OCI-LY1 (cell line): ENCODE data around the gene SRP19.

Source experiments
- H2AFZ ChIP-seq: fragments of 200-600 bp; sonication (generic), shearing (Covaris generic); 2 replicates; pipeline ENCODE4 v1.6.0; 2014; ENCODE audit warnings: antibody characterized with exemption, mild to moderate bottlenecking, low read length
- H3F3A ChIP-seq: fragments of 200-600 bp; sonication (generic), shearing (Covaris generic); 2 replicates; pipeline ENCODE4 v1.6.0; 2014; ENCODE audit warnings: mild to moderate bottlenecking, antibody characterized with exemption, low read length, moderate library complexity; ENCODE audit not compliant: insufficient read depth
- H3K27ac ChIP-seq: fragments of 200-600 bp; sonication (generic); 2 replicates; pipeline ENCODE4 v1.5.1; 2014; ENCODE audit warnings: low read length, mixed run types, mild to moderate bottlenecking, low read depth; ENCODE audit not compliant: poor library complexity, severe bottlenecking
- H3K27me3 ChIP-seq: fragments of 200-600 bp; sonication (generic); 2 replicates; pipeline ENCODE4 v1.6.0; 2014; ENCODE audit warnings: antibody characterized with exemption, mild to moderate bottlenecking, low read length, moderate library complexity; ENCODE audit not compliant: insufficient read depth
- H3K36me3 ChIP-seq: fragments of 200-600 bp; sonication (generic); 2 replicates; pipeline ENCODE4 v1.6.1; 2014; ENCODE audit warnings: mild to moderate bottlenecking, antibody characterized with exemption, low read length, moderate library complexity, mixed read lengths; ENCODE audit not compliant: insufficient read depth
- H3K4me1 ChIP-seq: fragments of 200-600 bp; sonication (generic); 2 replicates; pipeline ENCODE4 v1.5.1; 2014; ENCODE audit warnings: mild to moderate bottlenecking, low read length, moderate library complexity; ENCODE audit not compliant: insufficient read depth, severe bottlenecking
- H3K4me2 ChIP-seq: fragments of 200-600 bp; sonication (generic), shearing (Covaris generic); 2 replicates; pipeline ENCODE4 v1.6.1; 2014; ENCODE audit warnings: low read length
- H3K4me3 ChIP-seq: fragments of 200-600 bp; sonication (generic); 2 replicates; pipeline ENCODE4 v1.5.1; 2014; ENCODE audit warnings: low read length, low read depth, mild to moderate bottlenecking, mixed read lengths; ENCODE audit not compliant: poor library complexity, severe bottlenecking
- H3K79me2 ChIP-seq: fragments of 200-600 bp; shearing (Covaris generic); 2 replicates; pipeline ENCODE4 v1.6.1; 2016; ENCODE audit warnings: mixed run types, low read length, mixed read lengths; ENCODE audit not compliant: insufficient read depth
- H3K9ac ChIP-seq: fragments of 200-600 bp; sonication (generic), shearing (Covaris generic); 2 replicates; pipeline ENCODE4 v1.6.1; 2014; ENCODE audit warnings: mild to moderate bottlenecking, low read length, mixed read lengths
- H3K9me2 ChIP-seq: fragments of 200-600 bp; sonication (generic), shearing (Covaris generic); 2 replicates; pipeline ENCODE4 v1.6.1; 2014; ENCODE audit warnings: low read depth, mild to moderate bottlenecking, low read length, mixed read lengths
- H3K9me3 ChIP-seq: fragments of 200-600 bp; shearing (Covaris generic); 2 replicates; pipeline ENCODE4 v1.6.1; 2014; ENCODE audit warnings: low read length, mixed read lengths
- H4K20me1 ChIP-seq: fragments of 200-600 bp; sonication (generic), shearing (Covaris generic); 2 replicates; pipeline ENCODE4 v1.6.0; 2016; ENCODE audit warnings: mild to moderate bottlenecking, low read length; ENCODE audit not compliant: insufficient read depth
- CTCF ChIP-seq: fragments of 200-600 bp; sonication (generic), shearing (Covaris generic); IDR thresholded peaks from 2 replicates; pipeline ENCODE4 v1.5.1; 2017; ENCODE audit warnings: mild to moderate bottlenecking, antibody characterized with exemption, low read length, moderate library complexity, mixed read lengths
- EZH2 ChIP-seq: fragments of 200-600 bp; sonication (generic), shearing (Covaris generic); IDR thresholded peaks from 2 replicates; pipeline ENCODE4 v1.8.0; 2017; ENCODE audit warnings: borderline replicate concordance, mixed run types, mild to moderate bottlenecking, antibody characterized with exemption, low read length, moderate library complexity, mixed read lengths

The SRP19 gene

GRCh38 chr5:112824197-112824596 is 36.9 kb upstream of the SRP19 start:
- Histone ChIP-seq H3K79me2 (no peaks in the 10 kb centered on the region), H3K4me2 (no peak overlapping the region), H3K9me3 (no peaks in the 10 kb centered on the region), H3K36me3 (peaks cover 51% of the 10 kb centered on the region), H3K4me1 (no peaks in the 10 kb centered on the region), H3K9ac (no peak overlapping the region), H2AFZ (no peak overlapping the region), H4K20me1 (no peaks in the 10 kb centered on the region), H3K9me2 (no peaks in the 10 kb centered on the region), H3K4me3 (no peak overlapping the region), H3K27me3 (no peaks in the 10 kb centered on the region), H3F3A (no peaks in the 10 kb centered on the region), H3K27ac (no peak overlapping the region)
- TF ChIP-seq CTCF (no peak), EZH2 (no peak)

- peaks cover 49% of the 10 kb centered on the region for H3K36me3 ChIP-seq
- no peaks in the 10 kb centered on the region for H3F3A ChIP-seq
- no peaks in the 10 kb centered on the region for H4K20me1 ChIP-seq
- H3K9ac ChIP-seq = no peak overlapping the region
- no peak overlapping the region for H3K4me3 ChIP-seq
- no peaks in the 10 kb centered on the region for H3K9me2 ChIP-seq
- H3K79me2 ChIP-seq = no peaks in the 10 kb centered on the region
- no peak overlapping the region for H3K27ac ChIP-seq
- H2AFZ ChIP-seq = no peak overlapping the region
- H3K27me3 ChIP-seq = no peaks in the 10 kb centered on the region
- no peak overlapping the region for H3K4me2 ChIP-seq
- H3K9me3 ChIP-seq = no peaks in the 10 kb centered on the region
- no peak for TF ChIP-seq EZH2
- TF ChIP-seq CTCF = no peak
- H3K4me1 ChIP-seq = no peaks in the 10 kb centered on the region
Measured at GRCh38 chr5:112830378-112830777, 30.7 kb upstream of the SRP19 start.

- H3F3A ChIP-seq = no peaks in the 10 kb centered on the region
- no peak overlapping the region for H3K4me3 ChIP-seq
- no peak overlapping the region for H2AFZ ChIP-seq
- H3K4me2 ChIP-seq = no peak overlapping the region
- no peak overlapping the region for H3K9ac ChIP-seq
- H3K79me2 ChIP-seq = no peaks in the 10 kb centered on the region
- no peak overlapping the region for H3K27ac ChIP-seq
- TF ChIP-seq CTCF (no peak), EZH2 (no peak)
- no peaks in the 10 kb centered on the region for H3K9me3 ChIP-seq
- H4K20me1 ChIP-seq = no peaks in the 10 kb centered on the region
- peaks cover 52% of the 10 kb centered on the region for H3K36me3 ChIP-seq
- H3K4me1 ChIP-seq = no peaks in the 10 kb centered on the region
- no peaks in the 10 kb centered on the region for H3K27me3 ChIP-seq
- H3K9me2 ChIP-seq = no peaks in the 10 kb centered on the region
Measured at GRCh38 chr5:112833971-112834370, 27.1 kb upstream of the SRP19 start.
